PC-9 (cell line): ENCODE results near the gene ADGRB3.

Experiments used
- CTCF ChIP-seq: fragments of 200-600 bp; sonication (generic); conservative IDR thresholded peaks from 2 replicates; pipeline ENCODE4 v1.6.1; 2017; ENCODE audit warnings: mixed run types, antibody characterized with exemption, mild to moderate bottlenecking, moderate library complexity
- EZH2 ChIP-seq: fragments of 200-600 bp; sonication (generic); IDR thresholded peaks from 2 replicates; pipeline ENCODE4 v1.8.0; 2017; ENCODE audit warnings: antibody characterized with exemption, low read depth

GRCh38 chr6:69362209-69362608 lies 727.1 kb downstream of the ADGRB3 start:
- no peak for TF ChIP-seq CTCF
- TF ChIP-seq EZH2, result no peak
